ENCODE results near the gene CCDC172. TPM values are rescaled to one million over a fixed set of nuclear protein-coding genes. Genes with fewer than 3 reads are reported as not detected.

Gene CCDC172
- total and polyA plus RNA-seq, 4 donors, result not detected

GRCh38 chr10:116312548-116312947 lies 11.7 kb upstream of the CCDC172 start:
- TF ChIP-seq CTCF (IDR thresholded peaks at IDR 0.05; ENCODE audit: control extremely low read depth, extremely low read depth), result no peak
- Histone ChIP-seq H3K27me3 (ENCODE audit: control insufficient read depth in 3 of 3, insufficient read depth in 3 of 3, low read length in 2 of 3) (no peaks in the 10 kb centered on the region), H3K9ac (ENCODE audit: insufficient read depth in 1 of 2, low read length in 2 of 2) (no peak overlapping the region), H3K9me3 (ENCODE audit: control insufficient read depth in 4 of 4, insufficient read depth in 3 of 4, low read length in 3 of 4) (no peaks in the 10 kb centered on the region), H3K4me1 (ENCODE audit: control insufficient read depth in 5 of 5, insufficient read depth in 5 of 5, low read length in 5 of 5) (no peaks in the 10 kb centered on the region), H3K36me3 (ENCODE audit: control insufficient read depth in 4 of 4, insufficient read depth in 4 of 4, low read length in 4 of 4) (no peaks in the 10 kb centered on the region), H3K4me3 (no peak overlapping the region), H3K27ac (ENCODE audit: low read depth in 1 of 2, low read length in 1 of 2) (no peak overlapping the region)
- ATAC-seq (ENCODE audit: insufficient read depth, low FRiP score) (no peak), DNase-seq (no peak)
- 84 to 92% methylated on average over 4 of the region's 4 CpGs for WGBS, 2 donors

- H3K4me3 ChIP-seq, result no peak overlapping the region
- DNase-seq, result no peak
- no peak for ATAC-seq (ENCODE audit: insufficient read depth, low FRiP score)
- TF ChIP-seq CTCF (IDR thresholded peaks at IDR 0.05; ENCODE audit: control extremely low read depth, extremely low read depth), result no peak
- H3K36me3 ChIP-seq (ENCODE audit: control insufficient read depth in 4 of 4, insufficient read depth in 4 of 4, low read length in 4 of 4), result no peaks in the 10 kb centered on the region
- H3K27me3 ChIP-seq (ENCODE audit: control insufficient read depth in 3 of 3, insufficient read depth in 3 of 3, low read length in 2 of 3), result no peaks in the 10 kb centered on the region
- 11 to 25% methylated on average over 2 of the region's 2 CpGs for WGBS, 2 donors
- H3K27ac ChIP-seq (ENCODE audit: low read depth in 1 of 2, low read length in 1 of 2), result no peak overlapping the region
- no peaks in the 10 kb centered on the region for H3K4me1 ChIP-seq (ENCODE audit: control insufficient read depth in 5 of 5, insufficient read depth in 5 of 5, low read length in 5 of 5)
- H3K9ac ChIP-seq (ENCODE audit: insufficient read depth in 1 of 2, low read length in 2 of 2), result no peak overlapping the region
- H3K9me3 ChIP-seq (ENCODE audit: control insufficient read depth in 4 of 4, insufficient read depth in 3 of 4, low read length in 3 of 4), result no peaks in the 10 kb centered on the region
Observed at GRCh38 chr10:116316503-116316902, 7.7 kb upstream of the CCDC172 start.

GRCh38 chr10:116324951-116325635 lies 845 bp downstream of the CCDC172 start:
- peaks cover 0 to 3% (median 0%) of the 10 kb centered on the region in 3 donors for H3K27me3 ChIP-seq (ENCODE audit: control insufficient read depth in 3 of 3, insufficient read depth in 3 of 3, low read length in 2 of 3)
- H3K4me1 ChIP-seq (ENCODE audit: control insufficient read depth in 5 of 5, insufficient read depth in 5 of 5, low read length in 5 of 5), result no peaks in the 10 kb centered on the region
- WGBS, 2 donors, result 35 to 43% methylated on average over 17 of the region's 17 CpGs
- no peaks in the 10 kb centered on the region for H3K9me3 ChIP-seq (ENCODE audit: control insufficient read depth in 4 of 4, insufficient read depth in 3 of 4, low read length in 3 of 4)
- DNase-seq (no peak), ATAC-seq (ENCODE audit: insufficient read depth, low FRiP score) (no peak)
- TF ChIP-seq CTCF (IDR thresholded peaks at IDR 0.05; ENCODE audit: control extremely low read depth, extremely low read depth), result no peak
- H3K36me3 ChIP-seq (ENCODE audit: control insufficient read depth in 4 of 4, insufficient read depth in 4 of 4, low read length in 4 of 4), result no peaks in the 10 kb centered on the region
- H3K4me3 ChIP-seq, result no peak overlapping the region
- no peak overlapping the region for H3K27ac ChIP-seq (ENCODE audit: low read depth in 1 of 2, low read length in 1 of 2)
- no peak overlapping the region for H3K9ac ChIP-seq (ENCODE audit: insufficient read depth in 1 of 2, low read length in 2 of 2)

- no peak for TF ChIP-seq CTCF (IDR thresholded peaks at IDR 0.05; ENCODE audit: control extremely low read depth, extremely low read depth)
- H3K4me3 ChIP-seq, result no peak overlapping the region
- WGBS, 2 donors, result 69 to 74% methylated on average over 2 of the region's 2 CpGs
- ATAC-seq (ENCODE audit: insufficient read depth, low FRiP score), result no peak
- DNase-seq, result no peak
- no peak overlapping the region for H3K27ac ChIP-seq (ENCODE audit: low read depth in 1 of 2, low read length in 1 of 2)
- peaks cover 0 to 3% (median 0%) of the 10 kb centered on the region in 3 donors for H3K27me3 ChIP-seq (ENCODE audit: control insufficient read depth in 3 of 3, insufficient read depth in 3 of 3, low read length in 2 of 3)
- H3K9me3 ChIP-seq (ENCODE audit: control insufficient read depth in 4 of 4, insufficient read depth in 3 of 4, low read length in 3 of 4), result no peaks in the 10 kb centered on the region
- no peak overlapping the region for H3K9ac ChIP-seq (ENCODE audit: insufficient read depth in 1 of 2, low read length in 2 of 2)
- H3K36me3 ChIP-seq (ENCODE audit: control insufficient read depth in 4 of 4, insufficient read depth in 4 of 4, low read length in 4 of 4), result no peaks in the 10 kb centered on the region
- no peaks in the 10 kb centered on the region for H3K4me1 ChIP-seq (ENCODE audit: control insufficient read depth in 5 of 5, insufficient read depth in 5 of 5, low read length in 5 of 5)
Observed at GRCh38 chr10:116325987-116326386, 1.7 kb downstream of the CCDC172 start.

Data from lung (tissue), 12 donors.